GM21737 (cell line): Measurements from ENCODE around the gene STAG3.

ENCODE experiments used
- ATAC-seq: cut with Tn5 transposase; IDR thresholded peaks from one replicate; pipeline ENCODE4 v1.9.1; 2021; ENCODE audit warnings: mild to moderate bottlenecking, moderate library complexity; ENCODE audit not compliant: unreplicated experiment

Gene STAG3

DNA sequence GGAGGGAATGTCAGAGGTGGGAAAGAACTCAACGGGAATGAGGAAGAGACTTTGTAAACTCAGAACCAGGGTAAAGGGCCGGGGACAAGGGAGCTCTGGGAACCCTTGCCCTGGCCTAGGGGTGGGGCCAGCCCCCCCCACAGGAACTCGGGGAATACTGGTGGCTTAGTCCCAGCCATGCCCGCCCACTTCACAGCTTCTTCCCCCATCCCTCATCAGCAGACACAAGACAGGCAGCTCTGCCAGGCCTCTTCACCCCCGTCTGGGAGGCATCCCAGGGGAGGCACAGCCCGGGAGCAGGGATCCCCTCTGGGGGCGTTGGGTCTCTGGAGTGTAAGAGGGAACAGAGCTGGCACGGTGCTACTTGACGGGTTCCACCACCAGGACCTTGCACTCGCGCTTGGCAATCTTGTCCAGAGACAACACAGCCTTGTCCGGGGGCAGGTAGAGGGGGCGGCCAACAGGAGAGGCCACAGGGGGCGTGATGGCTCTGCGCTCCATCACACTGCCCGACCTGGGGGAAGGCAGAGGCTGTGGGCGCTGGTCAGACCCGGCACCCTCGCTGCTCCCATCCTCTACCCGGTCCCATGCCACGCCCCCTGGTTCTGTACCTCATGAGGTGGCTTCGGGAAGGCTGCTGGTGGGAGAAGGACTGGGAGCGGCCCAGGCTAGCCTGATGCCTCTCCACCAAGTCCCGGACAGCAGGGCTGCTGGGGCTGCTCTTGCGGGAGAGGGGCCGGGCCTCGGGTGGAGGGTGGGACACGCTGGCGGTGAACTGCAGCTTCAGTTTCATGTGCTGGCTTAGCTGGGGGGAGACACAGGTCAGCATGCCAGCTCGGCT is 22.8 kb upstream of the STAG3 start:
- no peak for ATAC-seq

DNA sequence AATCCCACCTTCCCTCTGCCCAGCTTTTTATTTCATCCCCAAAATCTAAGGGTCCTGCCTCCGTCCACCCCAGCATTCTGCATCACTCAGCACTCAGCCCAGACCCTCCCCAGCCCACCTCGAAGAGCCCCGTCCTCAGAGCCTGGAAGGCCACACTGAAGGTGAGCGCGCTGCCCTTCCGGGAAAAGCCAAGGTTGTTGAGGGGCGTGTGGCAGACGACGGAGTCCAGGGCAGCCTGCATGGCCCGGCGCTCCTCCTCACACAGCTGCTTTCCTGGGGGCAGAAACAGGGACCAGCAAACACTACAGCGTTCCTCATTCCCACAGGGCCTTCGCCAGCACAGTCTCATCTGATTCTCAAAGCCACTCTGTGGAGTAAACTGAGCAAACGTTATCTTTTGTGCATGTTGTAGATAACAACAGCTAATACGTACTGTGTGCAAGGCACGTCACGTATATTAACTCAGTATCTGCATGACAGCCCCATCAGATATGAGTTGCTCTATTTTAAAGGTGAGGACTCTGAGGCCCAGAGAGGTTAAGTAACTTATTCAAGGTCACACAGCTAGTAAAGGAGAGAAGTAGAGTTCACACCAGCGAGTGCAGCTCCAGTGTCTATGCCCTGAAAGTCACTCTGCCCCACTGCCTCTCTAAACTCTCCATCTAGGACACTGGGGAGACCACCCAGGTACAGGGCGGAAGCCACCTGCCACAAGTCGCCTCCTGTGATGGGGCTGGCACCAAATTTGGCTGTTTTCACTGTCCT is 22.0 kb upstream of the STAG3 start:
- no peak for ATAC-seq

DNA sequence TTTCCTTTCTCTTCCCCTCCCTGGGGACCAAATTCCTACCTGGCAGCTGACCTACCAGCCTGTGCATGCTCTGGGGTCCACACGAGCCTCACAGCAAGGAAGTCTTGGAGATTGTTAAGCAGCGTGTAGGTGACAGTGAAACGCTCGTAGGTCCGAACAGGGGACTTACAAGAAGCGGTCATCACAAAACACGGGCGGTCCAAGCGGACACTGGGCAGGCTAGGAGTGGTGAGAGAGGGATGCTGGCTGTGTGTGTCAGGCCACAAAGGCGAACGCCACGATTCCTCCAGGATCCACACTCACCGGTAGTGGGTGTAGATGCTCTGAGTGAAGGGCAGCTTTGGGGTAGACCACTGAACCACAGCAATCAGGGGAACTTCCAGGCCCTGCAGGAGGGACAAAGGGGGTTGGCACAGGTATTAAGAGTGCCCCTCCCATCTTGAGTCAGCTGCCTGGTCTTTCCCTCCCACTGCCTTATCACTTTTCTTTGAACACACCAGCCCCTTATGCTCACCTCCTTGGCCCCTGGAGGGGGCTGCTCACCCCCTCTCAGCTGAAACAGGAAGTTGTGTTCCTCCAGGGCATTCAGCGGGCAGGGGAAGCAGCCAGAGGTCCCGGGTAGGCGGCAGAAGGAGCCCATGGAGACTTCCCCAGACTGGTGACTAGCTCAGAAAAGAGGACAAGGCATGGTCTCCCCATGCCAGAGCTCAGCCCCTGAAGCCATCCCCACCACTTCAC is 21.2 kb upstream of the STAG3 start:
- ATAC-seq = no peak

GRCh38 chr7:100157069-100157333 is 20.7 kb upstream of the STAG3 start:
- no peak for ATAC-seq

DNA sequence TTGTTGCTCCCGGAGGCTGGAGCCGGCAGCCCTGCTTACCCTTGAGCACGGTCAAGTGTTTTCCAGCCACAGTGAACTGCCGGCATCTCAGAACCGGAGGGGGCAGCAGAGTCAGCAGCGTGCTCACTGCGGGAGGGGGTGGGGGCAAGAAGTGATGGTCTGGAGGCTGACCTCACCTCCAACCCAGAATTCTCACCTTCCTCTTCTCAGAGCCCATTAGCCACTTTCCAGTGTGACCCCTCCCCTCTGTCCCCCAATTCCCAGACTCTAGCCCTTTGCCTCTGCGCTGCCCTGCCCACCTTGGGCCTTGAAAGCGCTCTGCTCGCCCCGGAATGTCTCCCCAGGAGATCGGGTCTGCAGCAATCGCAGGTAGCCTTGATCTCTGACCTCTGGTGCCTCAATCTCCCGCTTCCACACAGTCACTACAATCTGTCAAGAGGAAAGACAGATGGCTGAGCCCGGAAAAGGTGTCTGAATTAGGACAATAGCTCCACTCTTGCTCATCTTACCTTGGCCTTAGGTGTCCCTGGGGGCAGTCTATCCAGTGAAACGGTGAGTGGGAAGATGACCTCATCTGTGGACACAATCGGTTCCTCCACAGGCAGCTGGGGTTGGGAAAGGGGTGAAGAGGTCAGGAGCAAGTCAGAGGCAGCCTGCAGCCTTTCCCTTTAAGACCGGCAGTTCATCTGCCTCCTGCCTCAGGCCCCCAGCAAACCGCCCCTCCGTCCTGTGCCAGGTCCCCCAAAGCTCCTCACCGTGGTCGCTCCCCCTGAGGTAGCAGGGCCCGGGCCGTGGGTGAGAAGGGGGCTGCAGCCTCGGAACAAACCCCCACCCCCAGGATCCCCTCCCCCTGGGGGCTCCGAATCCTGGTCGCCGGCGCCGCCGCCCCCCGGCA is 20.1 kb upstream of the STAG3 start:
- ATAC-seq = no peak

DNA sequence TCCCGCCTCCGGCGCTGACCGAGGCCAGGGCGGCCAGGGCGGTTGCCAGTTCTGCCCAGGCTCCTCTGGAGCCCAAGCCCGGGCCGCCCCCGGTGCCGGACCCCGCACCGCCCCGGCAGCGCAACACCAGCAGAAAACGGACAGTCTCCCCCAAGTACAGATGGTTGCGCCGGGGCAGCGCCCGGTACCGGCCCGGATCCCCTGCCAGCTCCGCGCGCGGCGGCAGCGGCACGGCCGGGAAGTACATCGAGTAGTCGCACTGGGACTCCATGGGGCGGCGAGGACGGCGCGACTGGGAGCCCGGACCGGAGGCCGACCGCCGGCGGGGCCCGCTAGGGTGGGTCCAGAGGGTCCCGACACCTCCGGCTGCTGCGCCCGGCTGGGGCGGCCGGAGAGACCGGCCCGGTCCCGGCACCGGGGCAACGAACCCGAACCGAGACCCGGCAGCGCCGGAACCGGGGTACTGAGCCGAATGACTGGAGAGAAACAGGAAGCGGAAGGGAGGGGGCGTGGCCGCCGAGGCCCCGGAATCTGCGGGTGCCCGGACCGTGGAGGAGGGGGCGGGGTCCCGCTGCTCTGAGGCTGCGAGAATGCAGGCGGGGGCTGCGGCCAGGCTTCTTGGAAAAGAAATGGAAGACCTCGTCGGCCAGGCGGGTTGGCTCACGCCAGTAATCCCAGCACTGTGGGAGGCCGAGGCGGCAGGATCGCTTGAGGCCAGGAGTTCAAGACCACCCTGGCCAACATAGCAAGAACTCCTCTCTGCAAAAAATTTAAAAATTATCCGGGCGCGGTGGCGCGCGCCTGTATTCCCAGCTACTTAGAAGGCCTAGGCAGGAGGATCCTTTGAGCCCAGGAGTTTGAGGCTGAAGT is 19.3 kb upstream of the STAG3 start, which contains the start of gene TRAPPC14:
Gene TRAPPC14 (minus strand): TSS at position 495 of the 870 bp plus-strand sequence. CDS start 224 bp downstream, at position 271.
- ATAC-seq = peak; percentile 74

GRCh38 chr7:100159099-100159623 is 18.6 kb upstream of the STAG3 start:
- no peak for ATAC-seq

- ATAC-seq = no peak
Observed at GRCh38 chr7:100160067-100160466, 17.7 kb upstream of the STAG3 start.

- ATAC-seq = no peak
Observed at GRCh38 chr7:100163006-100163531, 14.6 kb upstream of the STAG3 start.

- ATAC-seq = no peak
Observed at GRCh38 chr7:100163871-100164270, 13.8 kb upstream of the STAG3 start.

- no peak for ATAC-seq
Observed at GRCh38 chr7:100166317-100166940, 11.3 kb upstream of the STAG3 start.

DNA sequence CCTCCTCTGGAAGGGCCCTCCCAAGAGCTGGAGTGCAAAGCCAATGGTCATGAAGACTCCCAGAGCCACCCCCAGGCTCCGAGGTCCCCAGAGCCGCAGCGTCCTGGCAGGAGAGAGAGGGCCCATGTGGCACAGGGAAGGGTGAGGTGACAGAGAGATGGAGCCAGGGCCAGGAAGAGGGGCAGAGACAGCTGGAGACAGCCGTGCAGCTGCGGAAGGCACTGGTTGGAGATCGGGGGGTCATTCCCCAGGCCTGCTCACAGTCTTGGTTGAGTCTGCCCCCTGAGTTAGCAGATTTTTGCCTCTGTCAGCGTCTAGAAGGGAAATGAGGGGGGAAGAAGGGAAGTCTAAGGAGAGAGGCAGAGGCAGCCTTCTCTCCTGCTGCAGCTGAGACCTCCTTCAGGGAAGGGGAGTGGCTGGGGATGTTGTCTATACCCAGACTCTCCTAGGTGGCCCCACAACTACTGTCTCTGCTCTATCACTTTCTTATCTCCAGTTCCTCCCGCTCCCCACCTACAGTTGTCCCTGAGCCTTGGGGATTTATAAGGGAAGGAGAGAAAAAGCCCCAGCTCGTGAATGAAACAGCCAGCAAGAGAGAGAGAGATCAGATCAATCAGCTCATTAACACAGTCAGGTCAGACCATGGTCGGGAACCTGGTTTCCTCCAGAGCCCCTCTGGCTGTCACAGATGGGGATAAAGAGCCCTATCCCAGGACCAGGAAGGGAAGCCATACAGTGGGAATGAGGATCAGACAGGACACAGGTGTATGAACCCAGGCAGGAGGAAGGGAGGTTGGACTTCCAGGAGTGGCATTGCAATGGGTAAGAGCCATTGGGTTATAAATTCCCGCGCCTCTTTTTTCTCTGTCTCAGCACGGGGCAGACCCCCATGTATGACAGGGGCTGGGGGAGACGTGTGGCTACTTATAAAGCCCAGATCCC is 10.5 kb upstream of the STAG3 start:
- no peak for ATAC-seq

GRCh38 chr7:100167912-100168323 is 9.8 kb upstream of the STAG3 start:
- ATAC-seq = no peak

- ATAC-seq = no peak
Observed at GRCh38 chr7:100169147-100169850, 8.4 kb upstream of the STAG3 start.

GRCh38 chr7:100170101-100170897 is 7.4 kb upstream of the STAG3 start:
- ATAC-seq = no peak

DNA sequence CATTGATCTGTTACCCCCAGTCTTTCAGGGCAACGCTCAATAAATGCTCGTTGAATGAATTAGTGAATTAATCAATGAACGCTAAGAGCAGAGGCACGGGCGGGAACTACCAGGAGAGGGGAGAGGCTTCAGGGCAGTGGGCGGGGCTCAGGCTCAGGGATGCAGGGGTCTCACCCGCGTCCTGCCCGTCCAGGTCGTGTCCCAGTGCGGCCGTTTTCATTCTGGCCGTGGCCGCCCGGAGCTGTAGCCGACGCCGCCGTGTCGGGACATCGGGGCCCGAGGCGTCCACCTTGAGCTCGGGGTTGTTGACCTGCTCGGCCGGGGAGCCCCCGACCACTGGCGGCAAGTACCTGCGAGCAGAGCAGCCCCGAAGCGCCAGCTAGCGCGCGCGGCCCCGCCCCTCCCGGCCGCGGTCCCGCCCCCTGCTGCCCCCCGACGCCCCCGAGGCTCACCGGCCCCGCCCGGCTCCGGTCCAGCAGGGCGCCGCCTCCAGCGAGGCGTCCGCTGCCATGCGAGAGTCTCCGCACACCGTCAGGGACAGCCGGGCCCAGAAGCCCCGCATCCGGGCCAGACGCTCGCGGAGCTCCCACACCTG is 6.5 kb upstream of the STAG3 start:
- no peak for ATAC-seq
